Vagina (tissue), 2 donors: ENCODE data around the gene AQP7. TPM values are rescaled to one million over a fixed set of nuclear protein-coding genes. Genes with fewer than 3 reads are reported as not detected.
"Not testable (repeated sequence)": the region's sequence is repeated elsewhere in the genome, so short reads cannot be mapped to it uniquely, and the experiment has no call there.

Experiments used
- DNase-seq, 2 donors: peaks; one replicate each; pipeline ENCODE4 v3.0.0-alpha.2; 2017; ENCODE audit errors: extremely low spot score in 2 of 2
- H3K27ac ChIP-seq: fragments of 200-600 bp; sonication (generic); one replicate; pipeline ENCODE4 v1.5.1; 2019
- H3K27me3 ChIP-seq: fragments of 200-600 bp; sonication (generic); one replicate; pipeline ENCODE4 v1.5.1; 2019
- H3K36me3 ChIP-seq, 2 donors: fragments of 200-600 bp; sonication (generic); one replicate each; pipeline ENCODE4 v1.5.1; 2017 to 2019
- H3K4me1 ChIP-seq: fragments of 200-600 bp; sonication (generic); one replicate; pipeline ENCODE4 v1.5.1; 2019
- H3K4me3 ChIP-seq, 2 donors: fragments of 200-600 bp; sonication (generic); 1 replicate in 1 of 2; 2 replicates in 1 of 2; pipeline ENCODE4 v1.5.1; 2016 to 2019
- H3K9me3 ChIP-seq: fragments of 200-600 bp; sonication (generic); one replicate; pipeline ENCODE4 v1.5.1; 2019
- POLR2A ChIP-seq, 2 donors: fragments of 450-650 bp; IDR thresholded peaks; one replicate each; pipeline ENCODE4 v1.6.1; 2017; ENCODE audit warnings: antibody characterized with exemption in 2 of 2, mild to moderate bottlenecking in 2 of 2, moderate library complexity in 2 of 2
- POLR2AphosphoS5 ChIP-seq, 2 donors: sonication (generic); formaldehyde crosslinking; IDR thresholded peaks; one replicate each; pipeline ENCODE4 v1.9.0; 2017; ENCODE audit warnings: antibody characterized with exemption in 2 of 2, mild to moderate bottlenecking in 2 of 2, low read depth in 1 of 2; ENCODE audit not compliant: insufficient read depth in 1 of 2
- intact Hi-C: fragments of 100-400 bp; cut with DNase I; formaldehyde crosslinking; loops from one replicate; pipeline ENCODE4 v1.15.1; 2023
- total RNA-seq: library from RNA; depleted of rRNA; stranded (reverse); fragments of >200 nt; gene quantifications from one replicate; pipeline ENCODE4 v1.2.3, GENCODE V29; 2016
- TF ChIP-seq, protein P1 (sequence below), 3 experiments: fragments of 450-650 bp in 2 of 3; fragments of 200-600 bp in 1 of 3; sonication (generic) in 1 of 3; IDR thresholded peaks; one replicate each; pipeline ENCODE4 v1.5.1; 2017 to 2019; ENCODE audit warnings: antibody characterized with exemption in 3 of 3, mild to moderate bottlenecking in 2 of 3, moderate library complexity in 2 of 3

Gene AQP7
- total RNA-seq, 1 donor from 2014 or later, result 6.4 TPM

DNA sequence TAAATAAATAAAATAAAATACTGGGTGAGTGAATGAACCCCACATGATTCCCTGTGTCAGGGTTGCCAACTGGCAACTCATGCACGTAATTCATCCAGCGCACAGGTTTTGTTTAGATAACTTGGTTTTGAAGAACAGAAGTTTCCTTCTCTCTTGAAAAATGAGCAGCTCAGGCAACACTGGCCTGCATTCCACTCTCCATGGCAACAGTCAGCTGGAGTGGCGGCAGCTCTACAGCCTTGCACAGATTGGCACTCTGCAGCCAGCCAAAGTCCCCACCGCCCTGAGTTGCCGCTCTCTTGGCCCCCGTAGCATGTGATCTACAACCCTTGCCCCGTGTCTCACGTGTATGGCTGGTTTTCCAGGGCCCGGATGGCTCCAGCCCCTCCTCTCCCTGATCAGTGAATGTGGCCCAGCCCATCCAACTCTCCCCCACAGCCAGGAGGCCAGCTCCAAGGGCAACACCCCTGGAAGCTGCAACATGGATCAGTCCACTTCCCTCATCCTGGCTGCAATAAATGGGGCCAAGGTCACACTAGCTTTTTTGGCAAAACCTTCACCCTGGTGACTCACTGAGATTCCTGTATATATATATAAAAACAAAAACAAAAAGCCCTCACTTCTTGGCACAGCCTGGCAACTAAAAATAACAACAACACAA, 11.1 kb downstream of the AQP7 start:
- H3K27me3 ChIP-seq, DNase-seq, H3K36me3 ChIP-seq, intact Hi-C loops, H3K9me3 ChIP-seq, H3K4me3 ChIP-seq: not testable (repeated sequence)
- H3K4me1 ChIP-seq, result peaks cover 11% of the 10 kb centered on the region
- peak; percentile 67 to 74 for TF ChIP-seq POLR2AphosphoS5 (IDR thresholded peaks at IDR 0.05; ENCODE audit: insufficient read depth in 1 of 2, low read depth in 1 of 2)
- peak overlapping the region; percentile 73 for H3K27ac ChIP-seq

DNA sequence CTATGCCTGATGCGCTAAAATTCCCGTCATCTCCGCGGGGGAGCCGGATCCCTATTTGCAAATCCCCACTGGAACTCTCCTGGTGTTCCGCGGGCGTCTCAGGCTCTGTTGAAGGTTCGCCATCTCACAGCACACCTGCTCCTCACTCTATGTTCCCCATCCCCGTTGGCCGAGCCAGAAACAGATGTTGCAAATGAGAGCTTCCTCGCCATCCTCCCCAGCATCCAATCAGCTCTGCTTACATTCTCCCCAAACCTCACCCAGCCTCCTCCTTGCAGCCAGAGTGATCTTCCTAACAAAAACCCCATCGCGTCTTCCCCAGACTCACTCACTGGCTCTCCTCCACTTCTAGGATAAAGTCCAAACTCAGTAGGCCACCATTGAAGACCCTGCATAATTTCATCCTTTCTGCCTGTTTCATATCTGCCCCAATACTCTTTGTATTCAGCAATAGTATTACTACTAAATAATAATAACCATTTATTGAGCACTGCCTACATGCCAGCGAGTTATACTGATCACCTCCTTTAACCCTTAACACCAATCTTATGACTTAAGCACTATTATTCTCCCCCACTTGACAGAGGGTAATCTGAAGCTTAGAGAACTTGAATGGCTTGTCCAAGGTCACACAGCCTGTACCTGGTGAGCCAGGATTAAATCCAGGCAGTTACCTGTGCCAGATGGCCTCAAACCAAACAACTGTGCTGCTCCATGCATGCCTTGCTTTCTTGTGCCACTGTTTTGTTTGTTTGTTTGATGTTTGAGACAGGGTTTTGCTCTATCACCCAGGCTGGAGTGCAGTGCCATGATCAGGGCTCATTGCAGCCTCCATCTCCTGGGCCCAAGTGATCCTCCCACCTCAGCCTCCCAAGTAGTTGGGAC, 14.0 kb downstream of the AQP7 start:
- intact Hi-C loops, result no loop called here
- Histone ChIP-seq H3K4me1 (peaks cover 11% of the 10 kb centered on the region), H3K4me3 (no peak overlapping the region), H3K27me3 (no peaks in the 10 kb centered on the region), H3K27ac (no peak overlapping the region), H3K36me3 (no peaks in the 10 kb centered on the region), H3K9me3 (no peaks in the 10 kb centered on the region)
- TF ChIP-seq, protein P1, sequence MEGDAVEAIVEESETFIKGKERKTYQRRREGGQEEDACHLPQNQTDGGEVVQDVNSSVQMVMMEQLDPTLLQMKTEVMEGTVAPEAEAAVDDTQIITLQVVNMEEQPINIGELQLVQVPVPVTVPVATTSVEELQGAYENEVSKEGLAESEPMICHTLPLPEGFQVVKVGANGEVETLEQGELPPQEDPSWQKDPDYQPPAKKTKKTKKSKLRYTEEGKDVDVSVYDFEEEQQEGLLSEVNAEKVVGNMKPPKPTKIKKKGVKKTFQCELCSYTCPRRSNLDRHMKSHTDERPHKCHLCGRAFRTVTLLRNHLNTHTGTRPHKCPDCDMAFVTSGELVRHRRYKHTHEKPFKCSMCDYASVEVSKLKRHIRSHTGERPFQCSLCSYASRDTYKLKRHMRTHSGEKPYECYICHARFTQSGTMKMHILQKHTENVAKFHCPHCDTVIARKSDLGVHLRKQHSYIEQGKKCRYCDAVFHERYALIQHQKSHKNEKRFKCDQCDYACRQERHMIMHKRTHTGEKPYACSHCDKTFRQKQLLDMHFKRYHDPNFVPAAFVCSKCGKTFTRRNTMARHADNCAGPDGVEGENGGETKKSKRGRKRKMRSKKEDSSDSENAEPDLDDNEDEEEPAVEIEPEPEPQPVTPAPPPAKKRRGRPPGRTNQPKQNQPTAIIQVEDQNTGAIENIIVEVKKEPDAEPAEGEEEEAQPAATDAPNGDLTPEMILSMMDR (IDR thresholded peaks at IDR 0.05), result no peak
- no peak for TF ChIP-seq POLR2AphosphoS5 (IDR thresholded peaks at IDR 0.05; ENCODE audit: insufficient read depth in 1 of 2, low read depth in 1 of 2)
- TF ChIP-seq POLR2A (IDR thresholded peaks at IDR 0.05), result no peak
- no peak for DNase-seq

DNA sequence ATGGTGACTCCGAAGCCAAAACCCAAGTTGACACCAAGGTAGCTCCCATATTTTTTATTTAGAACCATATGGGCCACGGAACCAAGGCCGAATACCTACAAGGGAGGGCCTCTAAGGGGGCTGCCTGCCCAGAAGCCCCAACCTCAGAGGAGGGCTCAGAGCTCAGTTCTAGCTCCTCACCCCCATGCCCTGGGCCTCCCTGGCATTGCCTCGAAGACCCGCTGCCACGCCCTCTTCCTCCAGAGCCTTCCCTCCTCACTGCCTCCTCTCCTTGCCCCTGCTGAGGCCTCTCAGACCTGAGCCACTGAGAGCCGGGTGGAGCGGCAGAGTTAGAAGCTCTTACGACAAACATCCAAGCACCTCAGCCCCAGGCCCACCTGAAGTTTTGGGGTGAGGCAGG, 15.4 kb downstream of the AQP7 start:
- H3K36me3 ChIP-seq, H3K9me3 ChIP-seq, H3K27ac ChIP-seq, DNase-seq, H3K4me3 ChIP-seq, H3K27me3 ChIP-seq, intact Hi-C loops: not testable (repeated sequence)
- H3K4me1 ChIP-seq, result peaks cover 10% of the 10 kb centered on the region

DNA sequence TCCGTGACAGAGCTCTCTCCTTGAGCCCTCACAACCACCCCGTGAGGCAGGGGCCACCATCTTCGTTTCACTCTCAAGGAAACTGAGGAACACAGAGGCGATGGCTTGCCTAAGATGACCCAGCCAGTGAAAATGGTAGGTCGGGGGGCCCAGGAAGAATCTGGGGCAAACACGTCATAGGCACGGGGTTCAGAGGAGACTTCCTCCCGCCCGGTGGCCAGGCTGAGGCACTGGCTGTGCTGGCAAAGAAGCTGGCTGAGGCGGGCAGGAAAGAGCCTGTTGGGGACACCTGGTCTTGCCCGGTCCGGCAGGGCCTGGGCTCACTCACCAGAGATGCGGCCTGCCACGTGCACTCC, 15.7 kb downstream of the AQP7 start:
- intact Hi-C loops, H3K4me3 ChIP-seq, H3K27me3 ChIP-seq, H3K36me3 ChIP-seq, H3K9me3 ChIP-seq, DNase-seq, H3K27ac ChIP-seq, H3K4me1 ChIP-seq: not testable (repeated sequence)

DNA sequence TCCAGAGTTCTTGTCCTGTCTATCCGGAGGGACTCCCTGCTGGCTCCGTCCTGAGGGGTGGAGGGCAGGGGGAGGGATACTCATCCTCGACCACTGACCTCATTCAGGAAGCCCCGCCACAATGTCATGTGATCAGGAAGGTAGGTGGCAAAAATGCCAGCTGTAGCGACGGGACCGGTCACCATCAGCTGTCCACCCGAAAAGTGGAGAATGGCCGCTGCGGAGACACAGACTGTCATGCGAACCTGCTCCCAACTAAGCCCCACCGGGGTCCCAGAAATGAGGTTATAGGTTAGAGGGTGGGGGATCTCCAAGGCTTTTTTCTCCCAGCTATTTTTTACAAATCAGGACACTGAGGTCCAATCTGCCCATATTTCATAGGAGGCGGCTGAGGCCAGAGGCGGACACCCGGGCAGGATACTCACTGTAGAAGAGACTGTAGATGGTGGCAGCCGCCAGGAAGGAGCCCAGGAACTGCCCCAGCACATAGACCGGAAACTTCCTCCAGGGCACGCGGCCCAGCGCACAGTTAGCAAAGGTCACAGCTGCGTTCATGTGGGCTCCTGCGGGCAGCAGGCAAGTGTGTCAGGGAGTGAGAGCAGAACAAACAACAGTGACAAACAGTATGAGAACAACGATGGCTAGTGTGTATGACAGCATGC, 16.3 kb downstream of the AQP7 start:
- H3K4me1 ChIP-seq, intact Hi-C loops, H3K9me3 ChIP-seq, H3K4me3 ChIP-seq, H3K36me3 ChIP-seq, DNase-seq, H3K27me3 ChIP-seq, H3K27ac ChIP-seq: not testable (repeated sequence)

DNA sequence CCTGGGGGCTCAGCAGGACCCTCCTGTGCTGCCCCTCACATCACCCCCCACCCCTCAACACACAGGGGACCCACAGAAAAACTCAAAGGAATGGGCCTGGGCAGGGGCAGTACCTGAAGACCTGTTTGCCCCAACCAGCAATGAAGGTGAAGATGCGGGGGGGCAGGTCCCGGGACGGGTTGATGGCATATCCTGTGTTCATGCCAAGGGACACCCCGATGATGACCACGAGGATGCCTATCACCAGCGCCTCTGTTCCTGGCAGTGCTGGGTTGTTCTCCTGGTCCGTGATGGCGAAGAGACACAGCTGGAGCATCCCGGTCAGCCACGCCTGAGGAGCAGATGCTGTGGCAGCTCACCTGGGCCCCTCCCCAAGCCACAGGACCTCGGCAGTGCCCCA, 16.8 kb downstream of the AQP7 start:
- intact Hi-C loops, result not testable (repeated sequence)

DNA sequence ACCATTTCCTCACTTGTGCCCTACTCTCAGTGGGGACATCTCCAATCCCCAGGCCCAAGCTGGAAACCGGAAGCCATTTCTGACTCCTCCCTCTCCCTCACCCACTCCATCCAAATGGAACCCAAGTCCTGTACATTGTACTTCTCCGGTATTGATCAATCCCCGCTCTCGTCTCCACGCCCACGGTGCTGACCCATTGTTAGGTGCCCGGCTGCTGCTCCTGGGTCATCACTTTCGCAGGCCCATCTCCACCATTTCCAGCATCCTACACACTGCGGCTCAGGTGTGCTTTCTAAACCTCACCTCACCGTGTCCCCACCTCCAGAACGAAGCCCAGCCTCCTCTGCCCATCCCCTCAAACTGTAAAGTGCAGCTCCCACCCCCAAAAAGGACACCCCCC, 19.0 kb downstream of the AQP7 start:
- H3K9me3 ChIP-seq, H3K4me1 ChIP-seq, DNase-seq, H3K36me3 ChIP-seq, H3K27ac ChIP-seq, H3K27me3 ChIP-seq, intact Hi-C loops, H3K4me3 ChIP-seq: not testable (repeated sequence)

More for the DNA sequence above, 16.8 kb downstream of the AQP7 start:
- H3K36me3 ChIP-seq, H3K9me3 ChIP-seq, H3K27ac ChIP-seq, DNase-seq, H3K27me3 ChIP-seq, H3K4me3 ChIP-seq, H3K4me1 ChIP-seq: not testable (repeated sequence)

DNA sequence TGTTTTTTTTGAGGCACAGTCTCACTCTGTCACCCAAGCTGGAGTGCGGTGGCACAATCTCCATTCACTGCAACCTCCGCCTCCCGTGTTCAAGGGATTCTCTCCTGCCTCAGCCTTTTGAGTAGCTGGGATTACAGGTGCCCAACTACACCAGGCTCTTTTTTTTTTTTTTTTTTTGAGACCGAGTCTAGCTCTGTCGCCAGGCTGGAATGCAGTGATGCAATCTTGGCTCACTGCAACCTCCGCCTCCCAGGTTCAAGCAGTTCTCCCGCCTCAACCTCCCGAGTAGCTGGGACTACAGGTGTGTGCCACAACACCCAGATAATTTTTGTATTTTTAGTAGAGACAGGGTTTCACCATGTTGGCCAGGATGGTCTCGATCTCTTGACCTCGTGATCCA, 20.0 kb downstream of the AQP7 start:
- H3K27ac ChIP-seq, H3K4me3 ChIP-seq, H3K27me3 ChIP-seq, H3K9me3 ChIP-seq, H3K36me3 ChIP-seq, DNase-seq, H3K4me1 ChIP-seq, intact Hi-C loops: not testable (repeated sequence)
